Subcutaneous abdominal adipose tissue (tissue), 5 donors: ENCODE data around the gene GPR107.

ENCODE experiments used
- H3K27ac ChIP-seq: one replicate; pipeline ENCODE4 v1.7.0; 2013; ENCODE audit warnings: low read depth, mild to moderate bottlenecking, inconsistent platforms, low read length, moderate library complexity
- H3K27me3 ChIP-seq, 5 donors: one replicate each; pipeline ENCODE4 v1.7.0; 2013; ENCODE audit warnings: low read length in 5 of 5, inconsistent platforms in 1 of 5; ENCODE audit not compliant: control insufficient read depth in 5 of 5, insufficient read depth in 4 of 5
- H3K36me3 ChIP-seq, 5 donors: one replicate each; pipeline ENCODE4 v1.7.0; 2013; ENCODE audit warnings: low read length in 5 of 5; ENCODE audit not compliant: control insufficient read depth in 5 of 5, insufficient read depth in 5 of 5
- H3K4me1 ChIP-seq, 5 donors: one replicate each; pipeline ENCODE4 v1.7.0; 2013; ENCODE audit warnings: low read length in 5 of 5, mild to moderate bottlenecking in 3 of 5, moderate library complexity in 1 of 5; ENCODE audit not compliant: control insufficient read depth in 5 of 5, insufficient read depth in 5 of 5
- H3K4me3 ChIP-seq, 5 donors: one replicate each; pipeline ENCODE4 v1.7.0; 2013; ENCODE audit warnings: low read length in 5 of 5, low read depth in 1 of 5
- H3K9ac ChIP-seq, 5 donors: one replicate each; pipeline ENCODE4 v1.7.0; 2013; ENCODE audit warnings: low read length in 5 of 5, mild to moderate bottlenecking in 4 of 5, moderate library complexity in 3 of 5
- H3K9me3 ChIP-seq, 5 donors: one replicate each; pipeline ENCODE4 v1.7.0; 2013; ENCODE audit warnings: low read length in 5 of 5; ENCODE audit not compliant: control insufficient read depth in 5 of 5
- donor health status: healthy.
- donor health status: healthy.
- donor health status: healthy.
- donor health status: healthy.
- donor health status: healthy.

Gene GPR107

GRCh38 chr9:130139251-130139650 is 85.5 kb downstream of the GPR107 start:
- Histone ChIP-seq H3K27me3 (peaks cover 5 to 14% (median 11%) of the 10 kb centered on the region in 5 donors), H3K9me3 (no peaks in the 10 kb centered on the region), H3K4me1 (peaks cover 0 to 28% (median 14%) of the 10 kb centered on the region in 5 donors), H3K9ac (no peak overlapping the region), H3K4me3 (no peak overlapping the region), H3K36me3 (peaks cover 0 to 24% (median 13%) of the 10 kb centered on the region in 5 donors), H3K27ac (no peak overlapping the region)

- H3K36me3 ChIP-seq = peaks cover 0 to 14% (median 5%) of the 10 kb centered on the region in 5 donors
- no peaks in the 10 kb centered on the region for H3K9me3 ChIP-seq
- H3K9ac ChIP-seq = no peak overlapping the region
- no peak overlapping the region for H3K4me3 ChIP-seq
- peaks cover 0 to 28% (median 14%) of the 10 kb centered on the region in 5 donors for H3K4me1 ChIP-seq
- peaks cover 13 to 21% (median 14%) of the 10 kb centered on the region in 5 donors for H3K27me3 ChIP-seq
- no peak overlapping the region for H3K27ac ChIP-seq
Observed at GRCh38 chr9:130140706-130141105, 87.0 kb downstream of the GPR107 start.

GRCh38 chr9:130142056-130142455 is 88.3 kb downstream of the GPR107 start:
- Histone ChIP-seq H3K4me3 (no peak overlapping the region), H3K4me1 (peaks cover 0 to 27% (median 14%) of the 10 kb centered on the region in 5 donors), H3K27ac (no peak overlapping the region), H3K9ac (no peak overlapping the region), H3K36me3 (peaks cover 0 to 2% (median 0%) of the 10 kb centered on the region in 5 donors), H3K9me3 (no peaks in the 10 kb centered on the region), H3K27me3 (peaks cover 16 to 27% (median 18%) of the 10 kb centered on the region in 5 donors)

GRCh38 chr9:130142641-130143040 is 88.9 kb downstream of the GPR107 start:
- Histone ChIP-seq H3K4me1 (peaks cover 0 to 23% (median 14%) of the 10 kb centered on the region in 5 donors), H3K9me3 (no peaks in the 10 kb centered on the region), H3K27ac (no peak overlapping the region), H3K36me3 (no peaks in the 10 kb centered on the region), H3K9ac (no peak overlapping the region), H3K4me3 (no peak overlapping the region), H3K27me3 (peaks cover 16 to 30% (median 22%) of the 10 kb centered on the region in 5 donors)

GRCh38 chr9:130143279-130143893 is 89.7 kb downstream of the GPR107 start:
- Histone ChIP-seq H3K9ac (no peak overlapping the region), H3K9me3 (no peaks in the 10 kb centered on the region), H3K27me3 (peaks cover 16 to 31% (median 22%) of the 10 kb centered on the region in 5 donors), H3K4me1 (peaks cover 0 to 18% (median 13%) of the 10 kb centered on the region in 5 donors), H3K4me3 (no peak overlapping the region), H3K27ac (no peak overlapping the region), H3K36me3 (no peaks in the 10 kb centered on the region)

- H3K27ac ChIP-seq = no peak overlapping the region
- H3K9ac ChIP-seq = no peak overlapping the region
- H3K4me1 ChIP-seq = peaks cover 0 to 12% (median 8%) of the 10 kb centered on the region in 5 donors
Observed at GRCh38 chr9:130143958-130144366, 90.3 kb downstream of the GPR107 start.

GRCh38 chr9:130144703-130145102 is 91.0 kb downstream of the GPR107 start:
- Histone ChIP-seq H3K9me3 (no peaks in the 10 kb centered on the region), H3K4me3 (no peak overlapping the region), H3K27me3 (peaks cover 16 to 33% (median 22%) of the 10 kb centered on the region in 5 donors), H3K27ac (no peak overlapping the region), H3K36me3 (no peaks in the 10 kb centered on the region), H3K9ac (no peak overlapping the region), H3K4me1 (peaks cover 0 to 10% (median 4%) of the 10 kb centered on the region in 5 donors)

More at GRCh38 chr9:130143958-130144366, 90.3 kb downstream of the GPR107 start:
- peak overlapping the region in 1 of 5 donors; percentile 22 for H3K4me3 ChIP-seq
- no peaks in the 10 kb centered on the region for H3K9me3 ChIP-seq
- no peaks in the 10 kb centered on the region for H3K36me3 ChIP-seq
- peaks cover 16 to 33% (median 22%) of the 10 kb centered on the region in 5 donors for H3K27me3 ChIP-seq

- H3K9me3 ChIP-seq = no peaks in the 10 kb centered on the region
- H3K27me3 ChIP-seq = peaks cover 16 to 33% (median 22%) of the 10 kb centered on the region in 5 donors
- no peak overlapping the region for H3K9ac ChIP-seq
- no peaks in the 10 kb centered on the region for H3K36me3 ChIP-seq
- H3K4me3 ChIP-seq = no peak overlapping the region
- H3K4me1 ChIP-seq = peaks cover 0 to 8% (median 4%) of the 10 kb centered on the region in 5 donors
- no peak overlapping the region for H3K27ac ChIP-seq
Observed at GRCh38 chr9:130145658-130146057, 92.0 kb downstream of the GPR107 start.

GRCh38 chr9:130147198-130147597 is 93.5 kb downstream of the GPR107 start:
- H3K27me3 ChIP-seq = peaks cover 16 to 33% (median 22%) of the 10 kb centered on the region in 5 donors
- H3K27ac ChIP-seq = no peak overlapping the region
- H3K4me3 ChIP-seq = no peak overlapping the region
- peaks cover 0 to 5% (median 4%) of the 10 kb centered on the region in 5 donors for H3K4me1 ChIP-seq
- H3K9ac ChIP-seq = no peak overlapping the region
- H3K36me3 ChIP-seq = no peaks in the 10 kb centered on the region
- no peaks in the 10 kb centered on the region for H3K9me3 ChIP-seq

- H3K9ac ChIP-seq = no peak overlapping the region
- peaks cover 12 to 33% (median 22%) of the 10 kb centered on the region in 5 donors for H3K27me3 ChIP-seq
- H3K4me3 ChIP-seq = no peak overlapping the region
- peaks cover 0 to 5% (median 4%) of the 10 kb centered on the region in 5 donors for H3K4me1 ChIP-seq
- H3K27ac ChIP-seq = no peak overlapping the region
- H3K9me3 ChIP-seq = no peaks in the 10 kb centered on the region
- no peaks in the 10 kb centered on the region for H3K36me3 ChIP-seq
Observed at GRCh38 chr9:130147910-130148309, 94.2 kb downstream of the GPR107 start.
